HUDEP-2 (cell line): ENCODE data around the gene SPPL2C.
A peak's percentile ranks its signal among the peaks of the same experiment; 100 is the strongest.
"Not testable (repeated sequence)": the region's sequence is repeated elsewhere in the genome, so short reads cannot be mapped to it uniquely, and the experiment has no call there.

Source experiments
- DNase-seq, 76 experiments: peaks; one replicate each; lab custom pipeline; 2025; ENCODE audit not compliant: unreplicated experiment in 76 of 76; lab: John Stamatoyannopoulos, UW

Gene SPPL2C

GRCh38 chr17:45849536-45849990, 4.9 kb downstream of the SPPL2C start:
- DNase-seq: no peak

GRCh38 chr17:45850011-45850410, 5.3 kb downstream of the SPPL2C start:
- no peak for DNase-seq

GRCh38 chr17:45850468-45850867, 5.8 kb downstream of the SPPL2C start:
- DNase-seq: no peak

- DNase-seq: no peak
Observed at GRCh38 chr17:45851022-45851421, 6.3 kb downstream of the SPPL2C start.

- no peak for DNase-seq
Observed at GRCh38 chr17:45851464-45851863, 6.8 kb downstream of the SPPL2C start.

- DNase-seq: no peak
Observed at GRCh38 chr17:45851873-45852272, 7.2 kb downstream of the SPPL2C start.

- peak in 45 of 76 experiments; percentile 3 to 66 (median 29) for DNase-seq
Observed at GRCh38 chr17:45852535-45853297, 8.0 kb downstream of the SPPL2C start.

GRCh38 chr17:45854209-45854608, 9.5 kb downstream of the SPPL2C start:
- DNase-seq: no peak

GRCh38 chr17:45855691-45856336, 11.1 kb downstream of the SPPL2C start:
- no peak for DNase-seq

GRCh38 chr17:45857977-45858708, 13.5 kb downstream of the SPPL2C start:
- DNase-seq: peak in 6 of 76 experiments; percentile 1 to 25 (median 6)

GRCh38 chr17:45861165-45861564, 16.5 kb downstream of the SPPL2C start:
- DNase-seq: no peak

- DNase-seq: not testable (repeated sequence)
Observed at GRCh38 chr17:45862127-45862526, 17.4 kb downstream of the SPPL2C start.

- no peak for DNase-seq
Observed at GRCh38 chr17:45863857-45864654, 19.4 kb downstream of the SPPL2C start.

GRCh38 chr17:45867171-45867570, 22.5 kb downstream of the SPPL2C start:
- DNase-seq: no peak

- DNase-seq: no peak
Observed at GRCh38 chr17:45867702-45868101, 23.0 kb downstream of the SPPL2C start.

- DNase-seq: no peak
Observed at GRCh38 chr17:45868276-45868675, 23.6 kb downstream of the SPPL2C start.

GRCh38 chr17:45869676-45870341, 25.1 kb downstream of the SPPL2C start:
- no peak for DNase-seq

- no peak for DNase-seq
Observed at GRCh38 chr17:45870342-45870974, 25.8 kb downstream of the SPPL2C start.

- no peak for DNase-seq
Observed at GRCh38 chr17:45871718-45872117, 27.0 kb downstream of the SPPL2C start.

GRCh38 chr17:45873728-45874127, 29.0 kb downstream of the SPPL2C start:
- DNase-seq: no peak
